CD14-positive monocyte (primary cell): ENCODE results near the gene PRKACB. TPM values are rescaled to one million over a fixed set of nuclear protein-coding genes. Genes with fewer than 3 reads are reported as not detected.

Experiments
- DNase-seq, 3 donors: peaks; one replicate each; pipeline ENCODE4 v3.0.0-alpha.2; 2011 to 2022
- H2AFZ ChIP-seq: 2 replicates; pipeline ENCODE4 v1.6.0; 2012; ENCODE audit warnings: mild to moderate bottlenecking, low read depth, low read length, inconsistent platforms; ENCODE audit not compliant: insufficient read depth, poor library complexity, severe bottlenecking
- H3K27ac ChIP-seq, 2 donors: 1 replicate in 1 of 2; 2 replicates in 1 of 2; pipeline ENCODE4 v1.5.1; 2012 to 2013; ENCODE audit warnings: low read length in 2 of 2, control low read depth in 1 of 2, inconsistent platforms in 1 of 2, low read depth in 1 of 2, mild to moderate bottlenecking in 1 of 2
- H3K27me3 ChIP-seq, 2 donors: one replicate each; pipeline versions ENCODE4 v1.6.0 to v1.6.1; 2011 to 2013; ENCODE audit warnings: low read length in 2 of 2; ENCODE audit not compliant: control insufficient read depth in 2 of 2, insufficient read depth in 2 of 2
- H3K36me3 ChIP-seq, 2 donors: replicated peaks in 1 of 2; 1 replicate in 1 of 2; 2 replicates in 1 of 2; pipeline versions ENCODE4 v1.5.1 to v1.6.1; 2012 to 2013; ENCODE audit warnings: low read length in 2 of 2, control low read depth in 1 of 2, inconsistent platforms in 1 of 2, mild to moderate bottlenecking in 1 of 2; ENCODE audit not compliant: insufficient read depth in 2 of 2, control insufficient read depth in 1 of 2
- H3K4me1 ChIP-seq, 2 donors: 1 replicate in 1 of 2; 2 replicates in 1 of 2; pipeline versions ENCODE4 v1.5.1 to v1.6.1; 2012 to 2013; ENCODE audit warnings: low read length in 2 of 2, control low read depth in 1 of 2, inconsistent platforms in 1 of 2, mild to moderate bottlenecking in 1 of 2, moderate library complexity in 1 of 2; ENCODE audit not compliant: insufficient read depth in 2 of 2, control insufficient read depth in 1 of 2
- H3K4me2 ChIP-seq: replicated peaks from 2 replicates; pipeline ENCODE3; 2012; ENCODE audit warnings: low read length, moderate library complexity, mild to moderate bottlenecking; ENCODE audit not compliant: poor library complexity, severe bottlenecking; ENCODE audit errors: extremely low read depth
- H3K4me3 ChIP-seq, 3 experiments: fragments of 200-600 bp in 1 of 3; sonication (generic) in 1 of 3; replicated peaks in 1 of 3; 1 replicate in 2 of 3; 2 replicates in 1 of 3; pipeline ENCODE4 v1.5.1; 2011 to 2013; ENCODE audit warnings: low read length in 3 of 3, mild to moderate bottlenecking in 3 of 3, control low read depth in 2 of 3, low read depth in 2 of 3, inconsistent platforms in 1 of 3, moderate library complexity in 1 of 3
- H3K79me2 ChIP-seq: 2 replicates; pipeline ENCODE4 v1.6.0; 2012; ENCODE audit warnings: mild to moderate bottlenecking, control low read depth, inconsistent platforms, low read length, moderate library complexity; ENCODE audit not compliant: insufficient read depth
- H3K9ac ChIP-seq: 2 replicates; pipeline ENCODE4 v1.6.0; 2017; ENCODE audit warnings: low read length, mild to moderate bottlenecking; ENCODE audit not compliant: insufficient read depth, poor library complexity, severe bottlenecking
- H3K9me3 ChIP-seq, 2 donors: replicated peaks in 1 of 2; 1 replicate in 1 of 2; 2 replicates in 1 of 2; pipeline versions ENCODE4 v1.5.1 to v1.6.1; 2012 to 2013; ENCODE audit warnings: low read length in 2 of 2, control low read depth in 1 of 2; ENCODE audit not compliant: control insufficient read depth in 1 of 2, insufficient read depth in 1 of 2
- H4K20me1 ChIP-seq: 2 replicates; pipeline ENCODE4 v1.6.0; 2012; ENCODE audit warnings: mild to moderate bottlenecking, low read length, control low read depth, moderate library complexity; ENCODE audit not compliant: insufficient read depth
- H3K27ac Mint-ChIP-seq, 7 donors: one replicate each; pipeline ENCODE4 v1.8.0; 2020; ENCODE audit warnings: mild to moderate bottlenecking in 7 of 7, mixed read lengths in 7 of 7, moderate library complexity in 6 of 7, inconsistent platforms in 2 of 7
- H3K27me3 Mint-ChIP-seq, 3 donors: one replicate each; pipeline ENCODE4 v1.8.0; 2021 to 2022; ENCODE audit warnings: low read depth in 3 of 3, mild to moderate bottlenecking in 3 of 3, mixed read lengths in 3 of 3, moderate library complexity in 3 of 3, inconsistent platforms in 1 of 3
- H3K36me3 Mint-ChIP-seq, 2 donors: one replicate each; pipeline ENCODE4 v1.8.0; 2020; ENCODE audit warnings: mixed read lengths in 2 of 2, inconsistent platforms in 1 of 2, mild to moderate bottlenecking in 1 of 2
- H3K4me1 Mint-ChIP-seq: one replicate; pipeline ENCODE4 v1.8.0; 2020; ENCODE audit warnings: mild to moderate bottlenecking, mixed read lengths
- H3K4me3 Mint-ChIP-seq, 2 donors: one replicate each; pipeline ENCODE4 v1.8.0; 2020; ENCODE audit warnings: mild to moderate bottlenecking in 2 of 2, mixed read lengths in 2 of 2, moderate library complexity in 1 of 2
- H3K9me3 Mint-ChIP-seq, 7 donors: one replicate each; pipeline ENCODE4 v1.8.0; 2020 to 2022; ENCODE audit warnings: mixed read lengths in 7 of 7, mild to moderate bottlenecking in 6 of 7, moderate library complexity in 6 of 7, inconsistent platforms in 2 of 7
- CTCF ChIP-seq: fragments of 200-600 bp; IDR thresholded peaks from one replicate; pipeline ENCODE4 v1.8.0; 2022; ENCODE audit warnings: antibody characterized with exemption, mild to moderate bottlenecking
- WGBS: methylation state at CpG from one replicate; pipeline ENCODE4 v1.1.5; 2013; ENCODE audit warnings: missing lambda C conversion rate; ENCODE audit not compliant: insufficient coverage; 5-methylcytosine and 5-hydroxymethylcytosine counted together
- intact Hi-C, 2 donors: fragments of 100-400 bp; cut with micrococcal nuclease; formaldehyde crosslinking; loops; one replicate each; pipeline versions ENCODE4 v1.15.0 to v1.15.1; 2023
- polyA minus RNA-seq: library from RNA; depleted of rRNA, polyadenylated mRNA; stranded (reverse); fragments of >200 nt; gene quantifications from 2 replicates; pipeline ENCODE4 v1.2.3, GENCODE V29; 2012
- polyA plus RNA-seq, 3 donors: library from polyadenylated mRNA; depleted of rRNA in 1 of 3; unstranded in 2 of 3; stranded (reverse) in 1 of 3; fragments of 300-500 nt in 2 of 3; fragments of >200 nt in 1 of 3; fragmentation: Illumina TruSeq in 2 of 3; gene quantifications; 1 replicate in 2 of 3; 2 replicates in 1 of 3; pipeline ENCODE4 v1.2.3, GENCODE V29; 2012 to 2021
- total RNA-seq, 12 experiments: library from RNA in 1 of 12; stranded (reverse) in 1 of 12; fragments of 120-200 nt in 1 of 12; gene quantifications; one replicate each; pipeline ENCODE4 v1.2.4 and lab custom pipeline; 2013 to 2026; ENCODE audit warnings: mixed read lengths in 6 of 12, inconsistent platforms in 1 of 12

PRKACB gene
- total RNA-seq (2013): 21.4 TPM
- 10 to 100 TPM in 2 of 3 donors, 1 to 10 TPM in 1; 2.5 to 14.5 (median 13.8) TPM for polyA plus RNA-seq
- polyA minus RNA-seq: 3.0 and 5.2 TPM in 2 replicates
- total RNA-seq (lab: John Stamatoyannopoulos, UW): 2.1 to 23.3 (median 15.5) reads per million in 11 experiments

- Mint-ChIP-seq H3K27me3 (no peaks in the 10 kb centered on the region), H3K4me3 (peak within 1 kb of the TSS; percentile 53 to 86), H3K36me3 (no peaks in the 10 kb centered on the region), H3K4me1 (peaks cover 42% of the 10 kb centered on the region), H3K9me3 (peaks cover 0 to 4% (median 0%) of the 10 kb centered on the region in 7 donors), H3K27ac (peak within 1 kb of the TSS; percentile 53 to 90 (median 84))
- Histone ChIP-seq H2AFZ (peak within 1 kb of the TSS; percentile 75), H3K36me3 (no peaks in the 10 kb centered on the region), H3K27me3 (no peaks in the 10 kb centered on the region), H3K9ac (peak within 1 kb of the TSS; percentile 50), H3K79me2 (peaks cover 43% of the 10 kb centered on the region), H3K27ac (peak within 1 kb of the TSS in 1 of 2 donors; percentile 83), H3K4me2 (peak within 1 kb of the TSS; percentile 75), H3K4me3 (peak within 1 kb of the TSS; percentile 37 to 70 (median 41)), H4K20me1 (no peaks in the 10 kb centered on the region), H3K9me3 (no peaks in the 10 kb centered on the region), H3K4me1 (peaks cover 17 to 65% of the 10 kb centered on the region in 2 donors)
- TF ChIP-seq CTCF: no peak
- intact Hi-C loops: loop anchor here (5.0 to 10.0 kb wide), 5 partner anchors 293 to 621 kb away; partner anchors contain the start of gene SSX2IP (in 1 of the 2)
- DNase-seq: peak; percentile 38 to 68 (median 60)
- no CpG with 5 or more reads among the region's 2 CpGs for WGBS
Observed at GRCh38 chr1:84143796-84144565, at the start of gene PRKACB. PRKACB (plus strand) TSS chr1:84144271; CDS start chr1:84144362, 91 bp downstream.

GRCh38 chr1:84095308-84095707, 48.8 kb upstream of the PRKACB start:
- TF ChIP-seq CTCF: no peak
- no peak overlapping the region for H3K4me2 ChIP-seq

More at GRCh38 chr1:84095308-84095707, 48.8 kb upstream of the PRKACB start:
- Mint-ChIP-seq H3K36me3 (no peaks in the 10 kb centered on the region), H3K27ac (no peak overlapping the region), H3K9me3 (peaks cover 0 to 7% (median 3%) of the 10 kb centered on the region in 7 donors), H3K4me1 (peaks cover 5% of the 10 kb centered on the region), H3K4me3 (no peak overlapping the region), H3K27me3 (no peaks in the 10 kb centered on the region)
- intact Hi-C loops: no loop called here
- no peak overlapping the region for H3K4me3 ChIP-seq
- H3K36me3 ChIP-seq: no peaks in the 10 kb centered on the region
- no peak for DNase-seq
- H3K9me3 ChIP-seq: no peaks in the 10 kb centered on the region
- H3K9ac ChIP-seq: no peak overlapping the region
- H4K20me1 ChIP-seq: no peaks in the 10 kb centered on the region
- no peak overlapping the region for H3K27ac ChIP-seq
- no peak overlapping the region for H2AFZ ChIP-seq
- H3K4me1 ChIP-seq: peaks cover 0 to 4% of the 10 kb centered on the region in 2 donors
- H3K79me2 ChIP-seq: no peaks in the 10 kb centered on the region
- no peaks in the 10 kb centered on the region for H3K27me3 ChIP-seq
